Small intestine (tissue), 7 donors: Measurements from ENCODE around the gene PEG3. TPM values are rescaled to one million over a fixed set of nuclear protein-coding genes. Genes with fewer than 3 reads are reported as not detected.
"Not testable (repeated sequence)": the region's sequence is repeated elsewhere in the genome, so short reads cannot be mapped to it uniquely, and the experiment has no call there.

Experiments used
- DNase-seq, 2 donors: peaks; one replicate each; pipeline versions ENCODE4 v3.0.0 to v3.0.0-alpha.2; 2013
- FAIRE-seq: peaks from 2 replicates; lab custom pipeline; 2012; peaks lifted over from hg19 to GRCh38; lab: Jason Lieb, UNC
- H3K27ac ChIP-seq, 3 donors: one replicate each; pipeline ENCODE4 v1.5.1; 2013; ENCODE audit warnings: low read length in 2 of 3, mild to moderate bottlenecking in 2 of 3, control low read depth in 1 of 3, inconsistent platforms in 1 of 3, low read depth in 1 of 3, moderate library complexity in 1 of 3
- H3K27me3 ChIP-seq, 3 donors: one replicate each; pipeline ENCODE4 v1.6.1; 2013; ENCODE audit warnings: low read length in 3 of 3, inconsistent platforms in 1 of 3; ENCODE audit not compliant: control insufficient read depth in 3 of 3, insufficient read depth in 3 of 3
- H3K36me3 ChIP-seq, 3 donors: one replicate each; pipeline ENCODE4 v1.6.1; 2013; ENCODE audit warnings: low read length in 3 of 3, inconsistent platforms in 1 of 3, low read depth in 1 of 3, mild to moderate bottlenecking in 1 of 3, moderate library complexity in 1 of 3; ENCODE audit not compliant: control insufficient read depth in 3 of 3, insufficient read depth in 2 of 3
- H3K4me1 ChIP-seq, 3 donors: one replicate each; pipeline ENCODE4 v1.6.1; 2013; ENCODE audit warnings: low read length in 2 of 3, inconsistent platforms in 1 of 3, low read depth in 1 of 3, mild to moderate bottlenecking in 1 of 3, moderate library complexity in 1 of 3; ENCODE audit not compliant: control insufficient read depth in 3 of 3, insufficient read depth in 2 of 3
- H3K4me3 ChIP-seq, 3 donors: one replicate each; pipeline ENCODE4 v1.5.1; 2013; ENCODE audit warnings: low read length in 3 of 3, control low read depth in 1 of 3, inconsistent platforms in 1 of 3, low read depth in 1 of 3, mild to moderate bottlenecking in 1 of 3, moderate library complexity in 1 of 3
- H3K9me3 ChIP-seq, 2 donors: one replicate each; pipeline ENCODE4 v1.6.1; 2013; ENCODE audit warnings: low read depth in 1 of 2, low read length in 1 of 2; ENCODE audit not compliant: control insufficient read depth in 2 of 2, insufficient read depth in 1 of 2
- WGBS, 3 donors: extraction: QIAGEN DNeasy Blood & Tissue Kit; methylation state at CpG; one replicate each; pipeline ENCODE4 v1.1.7; 2013; 5-methylcytosine and 5-hydroxymethylcytosine counted together
- polyA plus RNA-seq, 4 donors: library from polyadenylated mRNA; stranded (reverse) in 3 of 4; unstranded in 1 of 4; fragments of 200-250 nt in 3 of 4; fragments of 120-200 nt in 1 of 4; gene quantifications; one replicate each; pipeline versions ENCODE4 v1.2.1 to v1.2.3, GENCODE V29; 2013
- donor health status: healthy with polysubstance abuse.
- donor health status: control.
- donor health status: control.
- donor health status: Bipolar disorder and iron deficiency.
- donor health status: healthy.

PEG3 gene
- polyA plus RNA-seq, 4 donors, result 0.27 to 5.9 (median 2.2) TPM; not detected in 1

DNA sequence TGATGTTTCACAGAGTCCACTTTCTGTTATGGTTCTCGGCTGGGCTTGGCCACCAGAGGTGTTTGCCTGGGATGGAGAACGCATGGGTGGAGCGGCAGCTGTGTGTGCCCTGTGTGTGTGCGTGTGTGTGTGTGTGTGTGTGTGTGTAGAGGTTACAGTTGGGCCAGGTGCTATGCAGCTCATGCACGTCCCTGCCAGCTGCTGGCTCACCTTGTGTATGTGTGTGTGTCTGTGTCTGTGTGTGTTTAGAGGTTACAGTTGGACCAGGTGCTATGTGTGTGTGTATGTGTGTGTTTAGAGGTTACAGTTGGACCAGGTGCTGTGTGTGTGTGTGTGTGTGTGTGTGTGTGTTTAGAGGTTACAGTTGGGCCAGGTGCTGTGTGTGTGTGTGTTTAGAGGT lies 33.0 kb upstream of the PEG3 start:
- H3K36me3 ChIP-seq, result no peaks in the 10 kb centered on the region
- no peak overlapping the region for H3K27ac ChIP-seq
- H3K27me3 ChIP-seq, result peaks cover 0 to 2% (median 0%) of the 10 kb centered on the region in 3 donors
- no peak for FAIRE-seq
- no peak for DNase-seq
- WGBS, 3 donors, result 74 to 80% (median 78%) methylated on average over 5 of the region's 5 CpGs
- H3K9me3 ChIP-seq, result peaks cover 5 to 14% of the 10 kb centered on the region in 2 donors
- no peak overlapping the region for H3K4me3 ChIP-seq
- no peaks in the 10 kb centered on the region for H3K4me1 ChIP-seq

DNA sequence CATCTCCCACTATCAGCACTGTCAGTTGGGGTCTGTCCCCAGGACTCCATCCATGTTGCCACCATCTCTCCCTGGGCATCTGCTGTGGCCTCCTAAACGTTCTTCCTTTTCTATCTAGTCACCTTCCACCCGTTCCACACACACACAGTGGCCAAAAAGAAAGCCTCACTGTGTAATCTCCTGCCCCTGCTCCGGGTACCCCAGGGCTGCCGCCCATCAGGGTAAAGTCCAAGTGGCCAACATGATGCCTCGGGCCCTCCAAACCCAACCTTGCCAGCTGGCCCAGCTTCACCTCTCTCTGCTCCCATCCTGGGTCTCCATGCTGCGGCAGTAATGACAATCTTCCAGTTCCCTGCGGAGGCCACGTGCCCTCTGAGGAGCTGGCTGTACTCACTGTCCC lies 29.4 kb upstream of the PEG3 start:
- Histone ChIP-seq H3K4me1 (no peaks in the 10 kb centered on the region), H3K9me3 (peaks cover 0 to 9% of the 10 kb centered on the region in 2 donors), H3K4me3 (no peak overlapping the region), H3K36me3 (no peaks in the 10 kb centered on the region), H3K27me3 (peaks cover 0 to 2% (median 0%) of the 10 kb centered on the region in 3 donors), H3K27ac (no peak overlapping the region)
- WGBS, 3 donors, result 70 to 83% (median 71%) methylated on average over 8 of the region's 8 CpGs
- no peak for FAIRE-seq
- DNase-seq, result no peak

DNA sequence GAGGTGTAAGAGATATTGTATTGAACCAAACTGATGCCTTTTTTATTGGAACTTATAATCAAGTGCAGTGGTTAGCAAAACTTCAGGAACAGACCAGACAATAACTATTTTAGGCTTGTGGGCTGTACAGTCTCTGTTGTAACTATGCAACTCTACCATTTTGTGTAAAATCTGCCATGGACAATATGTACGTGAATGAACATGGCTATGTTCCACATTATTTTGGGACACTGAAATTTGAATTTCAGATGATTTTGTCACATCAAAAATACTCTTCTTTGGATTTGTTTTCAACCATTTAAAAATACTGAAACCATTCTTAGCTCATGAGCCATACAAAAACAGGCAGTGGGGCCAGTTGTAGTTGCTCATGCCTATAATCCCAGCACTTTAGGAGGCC lies 27.9 kb upstream of the PEG3 start:
- Histone ChIP-seq H3K4me3 (no peak overlapping the region), H3K27me3 (peaks cover 0 to 2% (median 2%) of the 10 kb centered on the region in 3 donors), H3K9me3 (peaks cover 2 to 6% of the 10 kb centered on the region in 2 donors), H3K36me3 (no peaks in the 10 kb centered on the region), H3K27ac (no peak overlapping the region), H3K4me1 (no peaks in the 10 kb centered on the region)
- 92 to 96% (median 94%) methylated on average over 1 of the region's 1 CpG for WGBS, 3 donors
- no peak for FAIRE-seq
- no peak for DNase-seq

DNA sequence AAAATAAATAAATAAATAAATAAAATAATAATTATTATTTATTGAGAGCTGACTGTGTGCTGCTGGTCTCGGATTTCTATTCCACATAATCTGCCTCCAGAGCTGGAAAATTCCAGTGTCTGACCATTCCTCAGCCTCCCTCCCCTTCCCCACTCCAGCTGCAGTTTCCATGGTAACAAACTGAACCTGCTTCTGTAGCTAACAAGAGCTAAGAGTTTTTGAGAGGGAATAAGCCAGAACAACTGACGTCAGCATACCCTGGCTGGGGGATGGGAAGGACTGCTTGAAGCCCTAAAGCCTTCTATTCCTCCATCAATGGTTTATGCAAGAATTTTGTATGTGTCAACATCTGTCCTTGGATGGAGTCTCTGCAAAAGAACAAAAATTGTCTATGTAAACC lies 26.0 kb upstream of the PEG3 start:
- Histone ChIP-seq H3K4me3 (no peak overlapping the region), H3K27me3 (peaks cover 0 to 2% (median 2%) of the 10 kb centered on the region in 3 donors), H3K27ac (no peak overlapping the region), H3K9me3 (peaks cover 2 to 6% of the 10 kb centered on the region in 2 donors), H3K4me1 (no peaks in the 10 kb centered on the region), H3K36me3 (no peaks in the 10 kb centered on the region)
- WGBS, 3 donors, result 21 to 37% (median 25%) methylated on average over 2 of the region's 2 CpGs
- DNase-seq, result peak in 1 of 2 donors; percentile 13
- no peak for FAIRE-seq

DNA sequence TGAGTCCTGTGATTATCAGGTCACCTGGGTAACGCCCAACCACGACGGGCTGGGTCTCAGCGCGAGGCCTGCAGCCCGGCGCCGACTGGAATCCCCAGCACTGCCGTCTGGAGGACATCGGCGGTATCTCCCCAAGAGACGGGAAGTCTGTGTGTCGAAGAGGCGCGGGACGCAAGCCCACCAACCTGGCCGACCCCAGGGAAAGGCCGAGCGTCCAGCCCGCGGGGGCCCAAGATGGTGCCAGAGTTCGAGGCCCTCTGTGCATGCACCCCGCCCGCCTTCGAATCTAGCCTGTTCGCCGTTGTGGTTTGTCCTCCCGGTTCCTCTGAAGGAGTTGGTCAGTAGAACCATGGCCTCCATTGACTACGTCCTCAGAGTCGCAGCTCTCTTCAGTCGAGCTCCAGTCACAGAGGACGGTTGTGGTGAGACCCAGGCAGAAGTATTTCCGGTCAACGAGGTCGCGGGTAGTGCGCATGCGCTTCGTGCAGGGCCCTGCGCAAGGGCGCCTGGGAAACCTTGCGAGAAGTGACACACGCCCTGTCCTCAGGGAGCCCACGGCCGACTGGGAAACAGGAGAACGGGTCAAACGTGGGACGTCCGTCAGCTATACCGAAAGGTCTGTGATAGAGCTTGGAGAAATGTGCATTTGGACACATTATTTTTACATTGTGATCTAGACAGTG lies 24.1 kb upstream of the PEG3 start:
- DNase-seq (no peak), FAIRE-seq (no peak)
- Histone ChIP-seq H3K4me3 (no peak overlapping the region), H3K27me3 (peaks cover 0 to 2% (median under 1%) of the 10 kb centered on the region in 3 donors), H3K27ac (no peak overlapping the region), H3K4me1 (no peaks in the 10 kb centered on the region), H3K36me3 (no peaks in the 10 kb centered on the region), H3K9me3 (peaks cover 2 to 6% of the 10 kb centered on the region in 2 donors)
- 55 to 70% (median 68%) methylated on average over 45 to 50 of the region's 50 CpGs for WGBS, 3 donors

DNA sequence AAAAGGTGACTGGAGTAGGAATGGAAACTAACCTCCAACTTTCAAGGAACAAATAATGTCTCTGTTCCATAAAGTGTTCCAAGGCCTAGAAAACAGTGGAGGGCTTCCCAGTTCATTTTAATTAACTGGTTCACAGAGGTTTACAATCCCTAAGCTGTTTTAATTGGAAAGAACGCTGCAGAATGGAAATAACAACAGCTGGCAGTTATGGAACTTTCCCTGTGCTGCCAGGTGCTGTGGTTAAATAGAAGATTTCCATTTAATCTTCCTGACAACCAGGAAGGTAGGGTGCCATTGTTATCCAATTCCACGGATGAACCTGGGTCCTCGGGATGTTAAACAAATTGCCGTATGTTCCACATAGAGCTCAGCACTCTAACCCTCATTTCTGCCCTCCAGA lies 22.2 kb upstream of the PEG3 start:
- DNase-seq (no peak), FAIRE-seq (no peak)
- Histone ChIP-seq H3K27me3 (peaks cover 0 to 2% (median 0%) of the 10 kb centered on the region in 3 donors), H3K4me3 (no peak overlapping the region), H3K36me3 (no peaks in the 10 kb centered on the region), H3K9me3 (peaks cover 2 to 6% of the 10 kb centered on the region in 2 donors), H3K27ac (no peak overlapping the region), H3K4me1 (no peaks in the 10 kb centered on the region)
- 79 to 90% (median 84%) methylated on average over 4 of the region's 4 CpGs for WGBS, 3 donors

DNA sequence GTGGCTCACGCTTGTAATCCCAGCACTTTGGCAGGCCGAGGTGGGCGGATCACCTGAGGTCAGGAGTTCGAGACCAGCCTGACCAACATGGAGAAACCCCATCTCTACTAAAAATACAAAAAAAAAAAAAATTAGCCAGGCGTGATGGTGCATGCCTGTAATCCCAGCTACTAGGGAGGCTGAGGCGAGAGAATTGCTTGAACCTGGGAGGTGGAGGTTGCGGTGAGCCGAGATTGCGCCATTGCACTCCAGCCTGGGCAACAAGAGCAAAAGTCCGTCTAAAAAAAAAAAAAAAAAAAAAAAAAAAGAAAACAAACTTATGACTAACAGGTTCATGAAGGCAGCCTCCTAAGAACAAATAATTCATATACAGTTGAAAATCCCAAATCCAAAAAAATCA lies 19.9 kb upstream of the PEG3 start:
- not testable (repeated sequence) for H3K27ac ChIP-seq, FAIRE-seq
- 78 to 93% (median 88%) methylated on average over 10 of the region's 10 CpGs for WGBS, 3 donors

DNA sequence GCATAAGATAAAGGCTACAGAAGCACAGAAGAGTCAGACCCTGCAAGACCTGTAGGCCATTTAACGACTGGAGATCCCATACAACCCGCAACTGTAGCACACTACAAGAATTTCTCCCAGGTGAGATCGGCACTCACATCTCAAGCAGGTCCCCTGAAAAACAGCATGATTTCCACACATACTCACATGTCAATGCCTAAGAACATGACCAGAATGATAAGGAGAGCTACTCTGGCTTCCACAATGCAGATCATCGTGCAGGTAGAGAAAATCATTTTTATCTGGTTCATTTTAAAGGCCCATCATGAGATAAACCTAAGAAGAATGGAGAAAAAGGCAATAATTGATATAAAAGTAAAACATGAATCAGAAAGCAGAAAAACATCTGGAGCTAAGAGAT lies 17.5 kb upstream of the PEG3 start:
- no peak for DNase-seq
- Histone ChIP-seq H3K4me3 (no peak overlapping the region), H3K27me3 (no peaks in the 10 kb centered on the region), H3K36me3 (no peaks in the 10 kb centered on the region), H3K27ac (no peak overlapping the region), H3K9me3 (peaks cover 0 to 3% of the 10 kb centered on the region in 2 donors), H3K4me1 (no peaks in the 10 kb centered on the region)
- no peak for FAIRE-seq
- WGBS, 3 donors, result 84 to 90% (median 88%) methylated on average over 4 of the region's 4 CpGs

More for the DNA sequence above, 19.9 kb upstream of the PEG3 start:
- H3K27me3 ChIP-seq, H3K36me3 ChIP-seq, H3K4me3 ChIP-seq, H3K9me3 ChIP-seq, H3K4me1 ChIP-seq, DNase-seq: not testable (repeated sequence)
